IPS DF 6.9 (cell line): ENCODE data around the gene CD1C.
"Not testable (repeated sequence)": the region's sequence is repeated elsewhere in the genome, so short reads cannot be mapped to it uniquely, and the experiment has no call there.

Experiments
- DNase-seq: peaks from one replicate; pipeline ENCODE4 v3.0.0-alpha.2; 2013; ENCODE audit warnings: low read depth, low spot score
- H3K27ac ChIP-seq: one replicate; pipeline ENCODE4 v1.5.1; 2013; ENCODE audit warnings: low read length, control low read depth
- H3K27me3 ChIP-seq: 2 replicates; pipeline ENCODE4 v1.6.1; 2013; ENCODE audit warnings: mild to moderate bottlenecking, low read length; ENCODE audit not compliant: control insufficient read depth, insufficient read depth
- H3K36me3 ChIP-seq: 2 replicates; pipeline ENCODE4 v1.6.1; 2013; ENCODE audit warnings: low read length; ENCODE audit not compliant: control insufficient read depth, insufficient read depth
- H3K4me1 ChIP-seq: 2 replicates; pipeline ENCODE4 v1.6.1; 2013; ENCODE audit warnings: low read length; ENCODE audit not compliant: control insufficient read depth, insufficient read depth
- H3K4me3 ChIP-seq: 2 replicates; pipeline ENCODE4 v1.5.1; 2013; ENCODE audit warnings: mild to moderate bottlenecking, low read length
- H3K9me3 ChIP-seq: 2 replicates; pipeline ENCODE4 v1.6.1; 2013; ENCODE audit warnings: low read length, inconsistent platforms; ENCODE audit not compliant: control insufficient read depth, insufficient read depth
- WGBS: extraction: QIAGEN DNeasy Blood & Tissue Kit; methylation state at CpG from one replicate; pipeline ENCODE4 v1.1.7; 2013; ENCODE audit warnings: mixed read lengths, missing lambda C conversion rate; ENCODE audit not compliant: insufficient read length, insufficient coverage; 5-methylcytosine and 5-hydroxymethylcytosine counted together

Gene CD1C

GRCh38 chr1:158335213-158335532, 45.5 kb downstream of the CD1C start:
- Histone ChIP-seq H3K27me3 (no peaks in the 10 kb centered on the region), H3K27ac (no peak overlapping the region), H3K36me3 (no peaks in the 10 kb centered on the region; the same call in 1 of the 2 replicates), H3K9me3 (no peaks in the 10 kb centered on the region), H3K4me3 (no peak overlapping the region), H3K4me1 (no peaks in the 10 kb centered on the region; the same call in 1 of the 2 replicates)
- DNase-seq, result no peak

GRCh38 chr1:158336413-158336812, 46.7 kb downstream of the CD1C start:
- not testable (repeated sequence) for H3K4me3 ChIP-seq, H3K36me3 ChIP-seq, H3K27me3 ChIP-seq, H3K4me1 ChIP-seq, DNase-seq, H3K9me3 ChIP-seq, H3K27ac ChIP-seq
- no CpG with 5 or more reads among the region's 7 CpGs for WGBS
